Fibroblast of the aortic adventitia (primary cell): Measurements from ENCODE around the gene SLC25A21. TPM values are rescaled to one million over a fixed set of nuclear protein-coding genes. Genes with fewer than 3 reads are reported as not detected.

Experiments used
- DNase-seq: peaks from one replicate; pipeline ENCODE4 v3.0.0-alpha.2; 2010; ENCODE audit warnings: low read depth
- H3K4me3 ChIP-seq: 2 replicates; pipeline ENCODE4 v1.5.1; 2011; ENCODE audit warnings: low read depth, mild to moderate bottlenecking, control low read depth, low read length, moderate library complexity
- CTCF ChIP-seq: IDR thresholded peaks from 2 replicates; pipeline ENCODE4 v1.5.1; 2011; ENCODE audit warnings: mild to moderate bottlenecking, low read length, control low read depth, inconsistent platforms; ENCODE audit not compliant: insufficient read depth
- total RNA-seq: library from RNA; depleted of rRNA; stranded (reverse); fragments of >200 nt; gene quantifications from 2 replicates; pipeline ENCODE4 v1.2.3, GENCODE V29; 2012; ENCODE audit warnings: low replicate concordance

SLC25A21 gene
- total RNA-seq, 1 donor = 1.2 TPM

GRCh38 chr14:36751920-36752319 is 420.5 kb downstream of the SLC25A21 start:
- no peak for DNase-seq
- TF ChIP-seq CTCF = no peak
- H3K4me3 ChIP-seq = no peak overlapping the region

- no peak for TF ChIP-seq CTCF
- DNase-seq = no peak
- no peak overlapping the region for H3K4me3 ChIP-seq
Observed at GRCh38 chr14:36751106-36751505, 421.3 kb downstream of the SLC25A21 start.

GRCh38 chr14:36750244-36750643 is 422.2 kb downstream of the SLC25A21 start:
- DNase-seq = no peak
- no peak overlapping the region for H3K4me3 ChIP-seq
- no peak for TF ChIP-seq CTCF

- DNase-seq = no peak
- no peak overlapping the region for H3K4me3 ChIP-seq
- TF ChIP-seq CTCF = no peak
Observed at GRCh38 chr14:36748610-36749213, 423.7 kb downstream of the SLC25A21 start.

GRCh38 chr14:36747411-36748184 is 424.8 kb downstream of the SLC25A21 start:
- DNase-seq = peak; percentile 5
- TF ChIP-seq CTCF = peak; percentile 56
- H3K4me3 ChIP-seq = no peak overlapping the region

GRCh38 chr14:36746872-36747271 is 425.5 kb downstream of the SLC25A21 start:
- no peak overlapping the region for H3K4me3 ChIP-seq
- no peak for DNase-seq
- no peak for TF ChIP-seq CTCF

- TF ChIP-seq CTCF = no peak
- H3K4me3 ChIP-seq = no peak overlapping the region
- no peak for DNase-seq
Observed at GRCh38 chr14:36741858-36742257, 430.5 kb downstream of the SLC25A21 start.
